GM19452 (cell line): Measurements from ENCODE around the gene SLC35F4.
"Not testable (repeated sequence)": the region's sequence is repeated elsewhere in the genome, so short reads cannot be mapped to it uniquely, and the experiment has no call there.

ENCODE experiments used
- ATAC-seq: cut with Tn5 transposase; IDR thresholded peaks from one replicate; pipeline ENCODE4 v1.9.1; 2021; ENCODE audit not compliant: unreplicated experiment

The SLC35F4 gene

DNA sequence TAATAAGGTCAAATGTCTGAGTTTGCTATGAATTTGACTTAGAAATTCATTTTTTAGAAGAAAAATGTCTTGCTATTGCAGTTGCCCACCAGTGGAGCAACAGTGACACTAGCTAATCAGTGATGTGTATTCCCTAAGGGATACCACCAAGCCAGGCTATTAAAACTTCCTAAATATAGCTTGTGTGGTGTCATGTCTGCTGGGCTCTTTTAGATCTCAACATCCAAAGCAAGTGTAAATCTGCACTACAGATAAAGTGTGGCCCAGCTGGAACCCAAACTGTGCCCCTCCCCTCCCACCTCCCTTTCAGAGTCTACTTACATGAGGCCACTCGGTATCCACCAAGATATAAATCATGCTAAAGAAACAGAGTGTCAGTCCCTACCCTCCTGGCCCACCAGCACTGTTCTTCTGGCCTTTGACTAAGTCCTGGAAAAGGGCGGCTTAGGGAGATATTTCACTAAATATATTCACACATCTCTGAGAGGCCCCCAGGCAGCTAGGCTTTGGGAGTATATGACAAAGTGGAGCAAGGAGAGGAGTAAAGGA is 53.8 kb downstream of the SLC35F4 start:
- no peak for ATAC-seq

GRCh38 chr14:57809808-57810207 is 56.1 kb downstream of the SLC35F4 start:
- ATAC-seq: no peak

DNA sequence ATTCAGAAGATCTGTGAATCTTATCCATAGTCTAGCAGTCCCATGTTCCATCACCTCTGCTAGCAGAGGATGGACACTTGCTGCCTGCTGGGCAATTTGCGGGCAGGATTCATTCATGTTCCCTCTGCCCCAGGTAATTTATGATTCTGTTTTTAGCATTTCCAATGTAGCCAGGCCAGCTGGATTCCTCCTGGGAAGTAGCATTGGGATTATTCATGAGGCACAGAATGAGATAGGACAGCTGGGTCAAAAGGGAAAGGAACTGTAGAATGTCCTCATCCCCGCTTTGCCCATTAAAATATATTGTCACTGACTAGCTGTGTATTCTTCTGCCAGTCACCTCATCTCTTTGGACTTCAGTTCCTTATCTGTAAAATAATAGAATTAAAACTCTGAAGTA is 68.7 kb downstream of the SLC35F4 start:
- ATAC-seq: no peak

DNA sequence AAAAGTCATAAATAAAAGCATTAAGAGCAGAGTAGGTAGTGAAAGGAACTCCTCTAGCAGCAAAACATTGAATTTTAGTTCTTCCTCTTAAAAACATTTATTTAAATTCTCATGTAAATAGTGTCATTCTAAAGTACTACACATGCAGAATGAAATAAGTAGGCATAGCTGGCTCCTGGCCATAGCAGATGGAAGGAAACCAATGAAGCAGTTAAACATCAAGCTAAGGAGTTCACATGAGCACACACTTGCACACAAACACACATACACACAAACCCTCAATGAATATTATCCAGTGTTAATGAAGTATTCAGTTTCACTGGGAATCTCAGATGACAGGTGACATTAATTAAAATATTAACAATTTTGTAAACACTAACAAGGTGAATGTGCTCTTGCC is 69.3 kb downstream of the SLC35F4 start:
- no peak for ATAC-seq

- ATAC-seq: no peak
Measured at GRCh38 chr14:57785058-57785457, 80.8 kb downstream of the SLC35F4 start.

GRCh38 chr14:57771801-57772200 is 94.1 kb downstream of the SLC35F4 start:
- ATAC-seq: no peak

- ATAC-seq: no peak
Measured at GRCh38 chr14:57769863-57770523, 95.9 kb downstream of the SLC35F4 start.

DNA sequence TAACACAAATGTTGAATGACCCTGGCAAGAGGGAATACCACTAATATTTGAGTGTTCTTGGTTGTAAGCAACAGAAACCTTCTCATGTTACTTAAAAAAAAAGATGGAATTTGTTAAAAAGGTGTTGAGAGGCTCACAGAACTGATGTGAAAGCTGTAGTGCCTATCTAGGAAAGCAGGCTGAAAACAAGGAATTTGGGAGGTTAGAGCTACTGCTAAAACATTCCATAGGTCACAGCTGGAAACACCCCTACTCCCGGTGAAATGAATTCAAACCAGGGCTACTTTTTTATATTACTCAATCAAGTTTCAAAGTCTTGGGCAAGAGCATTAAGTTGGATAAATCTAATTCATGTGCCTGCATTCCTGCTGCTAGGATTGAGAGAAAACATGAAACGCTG is 104.1 kb downstream of the SLC35F4 start:
- ATAC-seq: no peak

DNA sequence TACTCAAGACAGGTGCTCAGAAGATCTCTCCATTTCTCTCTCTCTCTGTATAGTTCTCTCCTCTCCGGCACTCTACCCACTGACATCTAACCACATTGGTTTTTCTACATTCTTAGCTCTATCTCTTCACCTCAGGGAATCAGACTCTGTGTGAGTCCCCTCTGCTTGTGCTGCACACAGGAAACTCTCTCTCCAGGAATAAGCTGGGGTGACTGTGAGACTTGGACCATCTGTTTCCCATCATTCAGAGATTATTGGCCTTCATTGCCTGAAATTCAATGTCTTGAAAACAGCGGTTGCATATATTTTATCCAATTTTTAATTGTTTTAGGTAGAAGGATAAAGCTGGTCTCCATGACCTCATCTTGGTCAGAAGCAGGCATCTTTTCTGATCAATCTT is 105.0 kb downstream of the SLC35F4 start:
- no peak for ATAC-seq

DNA sequence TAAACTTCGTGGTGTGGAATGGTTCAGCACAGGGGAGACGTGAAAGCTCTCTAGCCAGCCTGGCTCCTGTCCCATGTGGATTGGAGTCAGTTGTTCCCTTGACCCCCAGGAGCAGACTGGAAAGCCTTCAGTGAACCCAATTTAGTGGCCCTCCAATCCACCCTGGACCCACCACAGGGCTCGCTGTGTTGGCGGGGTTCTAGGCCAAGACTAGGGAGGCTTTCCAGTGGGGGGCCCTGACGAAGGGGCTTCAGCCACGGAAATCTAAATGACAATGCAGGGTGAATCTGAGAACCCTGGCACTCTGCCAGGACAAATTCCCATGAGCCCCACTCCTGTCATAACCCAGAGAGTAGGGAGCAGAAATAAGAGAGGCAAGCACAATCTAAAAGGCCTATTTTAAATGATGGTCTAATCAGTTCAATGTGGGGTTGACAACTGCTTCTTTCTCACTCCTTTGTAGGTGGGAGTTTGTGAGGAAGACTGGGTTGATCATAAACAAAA is 110.8 kb downstream of the SLC35F4 start:
- no peak for ATAC-seq

- ATAC-seq: no peak
Measured at GRCh38 chr14:57754527-57754926, 111.4 kb downstream of the SLC35F4 start.

- ATAC-seq: no peak
Measured at GRCh38 chr14:57753821-57754220, 112.1 kb downstream of the SLC35F4 start.

GRCh38 chr14:57752142-57752695 is 113.7 kb downstream of the SLC35F4 start:
- not testable (repeated sequence) for ATAC-seq

- no peak for ATAC-seq
Measured at GRCh38 chr14:57751400-57751799, 114.5 kb downstream of the SLC35F4 start.

DNA sequence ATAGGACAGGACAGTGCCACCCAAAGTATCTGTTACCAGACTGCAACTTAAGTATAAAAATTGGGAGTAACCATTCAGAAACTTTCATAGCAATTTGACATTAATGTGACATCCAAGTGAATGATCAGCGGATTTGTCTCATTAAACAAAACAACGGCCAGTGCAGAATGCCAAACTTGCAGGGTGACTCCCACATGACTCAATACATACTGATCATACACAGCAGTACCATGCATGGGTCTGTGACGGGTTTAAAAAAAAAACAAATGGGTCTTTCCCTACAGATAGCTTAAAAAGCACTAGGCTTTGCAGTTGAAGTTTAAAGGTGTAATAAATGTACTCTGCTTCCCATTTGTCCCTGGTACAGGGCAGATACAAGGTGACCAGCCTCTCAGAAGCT is 116.6 kb downstream of the SLC35F4 start:
- ATAC-seq: no peak

DNA sequence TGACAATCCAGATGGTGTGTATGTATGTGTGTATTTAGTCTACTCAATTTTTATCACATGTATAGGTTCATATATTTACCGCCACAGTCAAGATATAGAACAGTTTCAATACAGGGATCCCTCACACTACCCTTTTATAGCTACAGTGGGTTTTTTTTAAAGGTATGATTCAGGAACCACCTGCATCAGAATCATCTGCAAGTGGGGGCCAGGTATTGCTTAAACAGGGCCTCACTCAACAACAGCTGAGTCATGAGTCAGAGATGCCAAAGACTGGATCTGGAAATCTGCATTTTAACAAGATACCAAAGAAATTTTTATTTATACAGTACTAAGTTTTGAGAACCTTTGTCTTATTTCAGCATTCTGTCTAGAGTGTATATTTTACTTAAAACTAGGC is 117.6 kb downstream of the SLC35F4 start:
- ATAC-seq: no peak

- ATAC-seq: no peak
Measured at GRCh38 chr14:57747036-57747435, 118.9 kb downstream of the SLC35F4 start.

- no peak for ATAC-seq
Measured at GRCh38 chr14:57746563-57746962, 119.3 kb downstream of the SLC35F4 start.

DNA sequence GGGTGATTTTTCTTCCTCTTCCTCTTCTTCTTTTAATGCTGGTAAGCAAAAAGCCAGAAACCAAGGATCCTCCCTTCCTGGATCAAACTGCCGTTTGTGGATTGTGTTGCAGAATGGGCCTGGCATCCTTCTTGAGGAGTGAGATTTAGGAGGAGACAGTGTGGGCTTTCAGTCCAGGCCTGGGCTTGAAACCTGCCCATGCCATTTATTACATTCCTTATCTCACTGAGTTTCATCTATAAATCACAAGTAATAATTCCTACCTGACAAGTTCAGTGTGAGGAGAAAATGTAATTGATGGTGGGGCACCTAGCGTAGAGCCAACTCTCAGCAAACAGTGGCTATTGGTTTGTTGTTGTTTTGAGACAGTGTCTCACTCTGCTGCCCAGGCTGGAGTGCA is 126.4 kb downstream of the SLC35F4 start:
- no peak for ATAC-seq

GRCh38 chr14:57737598-57737997 is 128.3 kb downstream of the SLC35F4 start:
- ATAC-seq: no peak

GRCh38 chr14:57736391-57736790 is 129.5 kb downstream of the SLC35F4 start:
- ATAC-seq: no peak

DNA sequence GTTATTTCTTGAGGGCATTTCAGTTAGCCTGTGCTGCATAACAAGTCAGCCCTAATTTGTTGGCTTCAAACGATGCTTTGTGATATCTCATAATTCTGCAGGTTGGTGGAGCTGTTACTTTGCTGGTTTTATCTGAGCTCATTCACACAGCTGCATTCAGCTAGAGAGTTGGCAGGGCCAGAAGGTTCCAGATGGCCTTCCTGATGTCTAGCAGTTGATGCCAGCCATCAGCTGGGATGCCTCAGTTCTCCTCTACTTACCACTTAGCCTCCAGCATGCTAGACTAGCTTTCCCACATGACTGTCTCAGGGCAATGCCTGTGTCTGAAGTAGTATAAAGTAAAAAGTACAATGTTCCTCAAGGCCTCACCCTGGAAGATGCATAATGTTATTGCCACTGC is 130.6 kb downstream of the SLC35F4 start:
- no peak for ATAC-seq
